GM18520 (cell line): ENCODE results near the gene EIF3CL.
A peak's percentile ranks its signal among the peaks of the same experiment; 100 is the strongest.
"Not testable (repeated sequence)": the region's sequence is repeated elsewhere in the genome, so short reads cannot be mapped to it uniquely, and the experiment has no call there.

ENCODE experiments used
- ATAC-seq: cut with Tn5 transposase; IDR thresholded peaks from one replicate; pipeline ENCODE4 v1.9.1; 2021; ENCODE audit not compliant: unreplicated experiment

EIF3CL gene

GRCh38 chr16:28364268-28365173, 39.1 kb downstream of the EIF3CL start:
- peak; percentile 94 for ATAC-seq

GRCh38 chr16:28363408-28363807, 40.2 kb downstream of the EIF3CL start, which contains the start of gene NPIPB6:
TSS of gene NPIPB6 (minus strand) at chr16:28363508. CDS start at chr16:28362822, 686 bp downstream.
- not testable (repeated sequence) for ATAC-seq

GRCh38 chr16:28362600-28362999, 41.0 kb downstream of the EIF3CL start:
- not testable (repeated sequence) for ATAC-seq

GRCh38 chr16:28338230-28338629, 65.4 kb downstream of the EIF3CL start:
- not testable (repeated sequence) for ATAC-seq

GRCh38 chr16:28336940-28337710, 66.5 kb downstream of the EIF3CL start:
- ATAC-seq = not testable (repeated sequence)

- ATAC-seq = not testable (repeated sequence)
Observed at GRCh38 chr16:28335678-28336077, 68.0 kb downstream of the EIF3CL start.

- not testable (repeated sequence) for ATAC-seq
Observed at GRCh38 chr16:28332632-28333031, 71.0 kb downstream of the EIF3CL start.

- ATAC-seq = not testable (repeated sequence)
Observed at GRCh38 chr16:28330981-28331380, 72.7 kb downstream of the EIF3CL start.

- not testable (repeated sequence) for ATAC-seq
Observed at GRCh38 chr16:28330232-28330631, 73.4 kb downstream of the EIF3CL start.
